PFSK-1 (cell line): Measurements from ENCODE around the gene WAC.

Source experiments
- FOXP2 ChIP-seq: optimal IDR thresholded peaks from 2 replicates; pipeline ENCODE3; 2011; ENCODE audit warnings: borderline replicate concordance, control low read depth, inconsistent platforms; ENCODE audit not compliant: insufficient read depth; ENCODE audit errors: extremely low read length, extremely low read depth
- POLR2AphosphoS5 ChIP-seq: IDR thresholded peaks from 2 replicates; pipeline ENCODE4 v1.6.1; 2012; ENCODE audit warnings: low read depth, mild to moderate bottlenecking, control low read depth, low read length, moderate library complexity
- REST ChIP-seq, 2 experiments: IDR thresholded peaks; 2 replicates each; pipeline versions ENCODE4 v1.6.1 to v1.8.0; 2011 to 2012; ENCODE audit warnings: low read depth in 2 of 2, low read length in 2 of 2, control low read depth in 1 of 2, inconsistent platforms in 1 of 2, mild to moderate bottlenecking in 1 of 2, moderate library complexity in 1 of 2; ENCODE audit not compliant: insufficient read depth in 1 of 2
- SIN3A ChIP-seq: IDR thresholded peaks from 2 replicates; pipeline ENCODE4 v1.6.1; 2012; ENCODE audit warnings: mild to moderate bottlenecking, low read length, moderate library complexity, borderline replicate concordance; ENCODE audit not compliant: insufficient read depth
- TAF1 ChIP-seq: IDR thresholded peaks from 2 replicates; pipeline ENCODE4 v1.6.1; 2012; ENCODE audit warnings: low read length, control low read depth, borderline replicate concordance; ENCODE audit not compliant: insufficient read depth

WAC gene

GRCh38 chr10:28535846-28536245, 2.9 kb downstream of the WAC start:
- TF ChIP-seq SIN3A = no peak

GRCh38 chr10:28538595-28538994, 5.7 kb downstream of the WAC start:
- TF ChIP-seq POLR2AphosphoS5 = no peak
- TF ChIP-seq SIN3A = no peak
- no peak for TF ChIP-seq REST (IDR thresholded peaks at IDR 0.05; ENCODE audit: insufficient read depth in 1 of 2, low read depth in 2 of 2, low read length in 2 of 2)
- TF ChIP-seq FOXP2 = no peak
- no peak for TF ChIP-seq TAF1

DNA sequence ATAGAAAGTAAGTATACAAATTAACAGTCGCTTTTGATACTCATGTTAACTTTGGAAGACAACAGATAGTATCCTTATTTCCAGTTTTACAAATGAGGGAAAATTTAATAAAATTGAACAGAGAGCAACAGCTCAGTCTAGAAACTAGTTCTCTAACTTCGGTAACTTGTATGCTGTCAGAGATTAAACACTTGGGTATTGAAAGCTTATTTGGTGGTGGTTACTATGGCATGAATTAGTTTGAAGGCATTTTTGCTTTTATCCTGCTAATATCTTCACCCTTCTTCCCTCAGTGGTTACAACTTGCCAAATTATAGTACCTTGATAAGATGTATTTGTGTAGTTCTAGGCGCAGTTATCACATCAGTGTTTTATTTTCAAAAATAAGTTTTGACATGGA, 7.2 kb downstream of the WAC start:
- TF ChIP-seq SIN3A = no peak
- no peak for TF ChIP-seq FOXP2
- no peak for TF ChIP-seq REST (IDR thresholded peaks at IDR 0.05; ENCODE audit: insufficient read depth in 1 of 2, low read depth in 2 of 2, low read length in 2 of 2)
- TF ChIP-seq TAF1 = no peak
- TF ChIP-seq POLR2AphosphoS5 = no peak; the same call in 1 of the 2 replicates

- TF ChIP-seq REST (IDR thresholded peaks at IDR 0.05; ENCODE audit: insufficient read depth in 1 of 2, low read depth in 2 of 2, low read length in 2 of 2) (no peak), FOXP2 (no peak), TAF1 (no peak), POLR2AphosphoS5 (no peak), SIN3A (no peak)
Observed at GRCh38 chr10:28541717-28542365, 8.9 kb downstream of the WAC start.

DNA sequence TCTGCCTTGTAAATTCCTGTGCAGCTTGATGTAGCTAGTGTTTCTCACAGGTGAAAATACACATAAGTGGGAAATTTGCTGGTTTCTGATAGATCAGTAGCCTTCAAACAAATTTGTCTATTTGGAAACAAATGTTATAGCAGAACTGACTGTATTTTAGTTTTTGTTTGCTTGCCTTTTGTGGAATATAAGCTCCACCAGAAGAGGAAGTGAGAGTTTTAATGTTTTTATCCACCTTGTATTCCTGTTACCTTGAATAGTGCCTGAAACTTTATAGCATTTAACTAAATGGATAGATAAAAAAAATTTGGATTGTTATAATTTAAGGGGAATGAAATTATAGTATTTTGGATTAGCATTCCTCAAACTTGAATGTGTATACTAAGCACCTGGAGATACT, 9.8 kb downstream of the WAC start:
- no peak for TF ChIP-seq POLR2AphosphoS5
- no peak for TF ChIP-seq REST (IDR thresholded peaks at IDR 0.05; ENCODE audit: insufficient read depth in 1 of 2, low read depth in 2 of 2, low read length in 2 of 2)
- TF ChIP-seq FOXP2 = no peak
- TF ChIP-seq TAF1 = no peak
- no peak for TF ChIP-seq SIN3A
